Measurements from ENCODE around the gene ALPI. TPM values are rescaled to one million over a fixed set of nuclear protein-coding genes. Genes with fewer than 3 reads are reported as not detected.

The ALPI gene
- total RNA-seq, 1 experiment from 2014 or later = not detected

DNA sequence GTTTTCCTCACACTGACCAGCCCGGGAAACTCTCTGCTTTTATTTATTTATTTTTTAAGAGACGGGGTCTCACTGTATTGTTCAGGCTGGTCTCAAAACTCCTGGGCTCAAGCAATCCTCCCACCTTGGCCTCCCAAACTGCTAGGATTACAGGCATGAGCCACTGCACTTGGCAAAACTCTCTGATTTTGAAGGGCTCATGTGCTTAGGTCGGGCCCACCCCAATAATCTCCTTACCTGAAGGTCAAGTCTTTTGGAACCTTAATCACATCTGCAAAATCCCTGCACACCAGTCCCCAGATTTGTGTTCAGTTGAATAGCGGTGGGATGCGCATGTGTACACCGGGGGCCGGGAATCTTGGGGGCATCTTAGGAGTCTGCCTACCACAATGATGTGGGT, 39.3 kb downstream of the ALPI start:
- Histone ChIP-seq H3K4me3 (ENCODE audit: low read depth in 2 of 2, low read length in 2 of 2) (no peak overlapping the region), H3K36me3 (ENCODE audit: control insufficient read depth, insufficient read depth, low read length) (no peaks in the 10 kb centered on the region), H3K9me3 (ENCODE audit: control insufficient read depth, insufficient read depth, low read depth, low read length) (no peaks in the 10 kb centered on the region), H3K4me1 (ENCODE audit: control insufficient read depth, insufficient read depth, low read length) (no peaks in the 10 kb centered on the region), H3K27me3 (ENCODE audit: control insufficient read depth, insufficient read depth, low read length) (no peaks in the 10 kb centered on the region), H3K27ac (ENCODE audit: low read length) (no peak overlapping the region)
- in situ Hi-C loops (cut with HindIII; ENCODE audit: low pct_unique_long_range_greater_than_20kb, low sequenced_read_pairs) (no loop called here), intact Hi-C loops (cut with micrococcal nuclease; ENCODE audit: unreplicated experiment) (no loop called here)
- POLR2A ChIA-PET = no interaction called here
- DNase-seq (ENCODE audit: low read depth, low spot score) (no peak), ATAC-seq (no peak)
- CTCF ChIA-PET = no interaction called here
- no peak for TF ChIP-seq REST (IDR thresholded peaks at IDR 0.05; ENCODE audit: insufficient read depth in 1 of 2, low read depth in 2 of 2, low read length in 1 of 2)
- TF ChIP-seq POLR2AphosphoS5 (IDR thresholded peaks at IDR 0.05; ENCODE audit: low read depth, low read length) = no peak
- TF ChIP-seq, protein P1, sequence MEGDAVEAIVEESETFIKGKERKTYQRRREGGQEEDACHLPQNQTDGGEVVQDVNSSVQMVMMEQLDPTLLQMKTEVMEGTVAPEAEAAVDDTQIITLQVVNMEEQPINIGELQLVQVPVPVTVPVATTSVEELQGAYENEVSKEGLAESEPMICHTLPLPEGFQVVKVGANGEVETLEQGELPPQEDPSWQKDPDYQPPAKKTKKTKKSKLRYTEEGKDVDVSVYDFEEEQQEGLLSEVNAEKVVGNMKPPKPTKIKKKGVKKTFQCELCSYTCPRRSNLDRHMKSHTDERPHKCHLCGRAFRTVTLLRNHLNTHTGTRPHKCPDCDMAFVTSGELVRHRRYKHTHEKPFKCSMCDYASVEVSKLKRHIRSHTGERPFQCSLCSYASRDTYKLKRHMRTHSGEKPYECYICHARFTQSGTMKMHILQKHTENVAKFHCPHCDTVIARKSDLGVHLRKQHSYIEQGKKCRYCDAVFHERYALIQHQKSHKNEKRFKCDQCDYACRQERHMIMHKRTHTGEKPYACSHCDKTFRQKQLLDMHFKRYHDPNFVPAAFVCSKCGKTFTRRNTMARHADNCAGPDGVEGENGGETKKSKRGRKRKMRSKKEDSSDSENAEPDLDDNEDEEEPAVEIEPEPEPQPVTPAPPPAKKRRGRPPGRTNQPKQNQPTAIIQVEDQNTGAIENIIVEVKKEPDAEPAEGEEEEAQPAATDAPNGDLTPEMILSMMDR (IDR thresholded peaks at IDR 0.05) = no peak
- no peak for TF ChIP-seq SIN3A (IDR thresholded peaks at IDR 0.05; ENCODE audit: borderline replicate concordance, insufficient read depth, low read depth, low read length)
- TF ChIP-seq TCF7L2 (IDR thresholded peaks at IDR 0.05; ENCODE audit: low read depth, low read length) = no peak
- BruUV-seq (replicated peaks) = no TSS peak

GRCh38 chr2:232496501-232497270, 40.7 kb downstream of the ALPI start:
- ATAC-seq (no peak), DNase-seq (ENCODE audit: low read depth, low spot score) (no peak)
- no peak overlapping the region for H3K27ac ChIP-seq (ENCODE audit: low read length)
- intact Hi-C loops (cut with micrococcal nuclease; ENCODE audit: unreplicated experiment) = no loop called here
- no TSS peak for BruUV-seq (replicated peaks)
- ChIA-PET POLR2A (interaction anchor here (0.6 kb wide), 1 partner anchor 36 kb away, joined by 7 read pairs; no protein-coding TSS in a partner anchor), CTCF (no interaction called here)
- in situ Hi-C loops (cut with HindIII; ENCODE audit: low pct_unique_long_range_greater_than_20kb, low sequenced_read_pairs) = no loop called here
- no peaks in the 10 kb centered on the region for H3K27me3 ChIP-seq (ENCODE audit: control insufficient read depth, insufficient read depth, low read length)
- no peaks in the 10 kb centered on the region for H3K4me1 ChIP-seq (ENCODE audit: control insufficient read depth, insufficient read depth, low read length)
- TF ChIP-seq REST (IDR thresholded peaks at IDR 0.05; ENCODE audit: insufficient read depth in 1 of 2, low read depth in 2 of 2, low read length in 1 of 2) = no peak
- no peak for TF ChIP-seq TCF7L2 (IDR thresholded peaks at IDR 0.05; ENCODE audit: low read depth, low read length)
- TF ChIP-seq SIN3A (IDR thresholded peaks at IDR 0.05; ENCODE audit: borderline replicate concordance, insufficient read depth, low read depth, low read length) = no peak
- TF ChIP-seq, protein P1 (IDR thresholded peaks at IDR 0.05) = no peak
- TF ChIP-seq POLR2AphosphoS5 (IDR thresholded peaks at IDR 0.05; ENCODE audit: low read depth, low read length) = no peak
- H3K36me3 ChIP-seq (ENCODE audit: control insufficient read depth, insufficient read depth, low read length) = no peaks in the 10 kb centered on the region
- H3K4me3 ChIP-seq (ENCODE audit: low read depth in 2 of 2, low read length in 2 of 2) = no peak overlapping the region
- H3K9me3 ChIP-seq (ENCODE audit: control insufficient read depth, insufficient read depth, low read depth, low read length) = no peaks in the 10 kb centered on the region
